ENCODE measurements around the gene ZNF469. TPM values are rescaled to one million over a fixed set of nuclear protein-coding genes. Genes with fewer than 3 reads are reported as not detected.

Gene ZNF469
- polyA plus RNA-seq, 1 donor from 2014 or later: not detected

DNA sequence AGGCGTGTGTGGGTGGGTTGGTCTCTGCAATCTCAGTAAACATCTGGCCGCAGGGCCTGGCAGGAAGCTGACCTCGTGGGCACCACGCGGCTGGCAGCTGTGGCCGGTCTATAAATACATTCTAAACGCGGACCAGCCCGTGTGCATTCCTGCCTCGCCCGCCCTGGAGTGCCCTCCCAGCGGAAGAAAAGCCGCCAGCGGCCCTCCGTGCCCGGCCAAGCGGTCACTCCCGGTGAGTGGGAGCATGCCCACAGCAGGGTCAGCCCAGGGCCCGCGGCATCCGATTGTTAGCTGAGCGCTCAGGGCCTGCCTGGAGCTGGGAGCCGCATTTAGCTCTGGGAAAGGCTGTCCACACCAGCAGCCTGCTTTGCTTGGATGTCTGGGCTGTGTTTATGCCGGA, 10.3 kb downstream of the ZNF469 start:
- no peak for TF ChIP-seq POLR2AphosphoS5 (IDR thresholded peaks at IDR 0.05)
- TF ChIP-seq, protein P1, sequence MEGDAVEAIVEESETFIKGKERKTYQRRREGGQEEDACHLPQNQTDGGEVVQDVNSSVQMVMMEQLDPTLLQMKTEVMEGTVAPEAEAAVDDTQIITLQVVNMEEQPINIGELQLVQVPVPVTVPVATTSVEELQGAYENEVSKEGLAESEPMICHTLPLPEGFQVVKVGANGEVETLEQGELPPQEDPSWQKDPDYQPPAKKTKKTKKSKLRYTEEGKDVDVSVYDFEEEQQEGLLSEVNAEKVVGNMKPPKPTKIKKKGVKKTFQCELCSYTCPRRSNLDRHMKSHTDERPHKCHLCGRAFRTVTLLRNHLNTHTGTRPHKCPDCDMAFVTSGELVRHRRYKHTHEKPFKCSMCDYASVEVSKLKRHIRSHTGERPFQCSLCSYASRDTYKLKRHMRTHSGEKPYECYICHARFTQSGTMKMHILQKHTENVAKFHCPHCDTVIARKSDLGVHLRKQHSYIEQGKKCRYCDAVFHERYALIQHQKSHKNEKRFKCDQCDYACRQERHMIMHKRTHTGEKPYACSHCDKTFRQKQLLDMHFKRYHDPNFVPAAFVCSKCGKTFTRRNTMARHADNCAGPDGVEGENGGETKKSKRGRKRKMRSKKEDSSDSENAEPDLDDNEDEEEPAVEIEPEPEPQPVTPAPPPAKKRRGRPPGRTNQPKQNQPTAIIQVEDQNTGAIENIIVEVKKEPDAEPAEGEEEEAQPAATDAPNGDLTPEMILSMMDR (IDR thresholded peaks at IDR 0.05; ENCODE audit: poor library complexity, severe bottlenecking): no peak
- no peak for TF ChIP-seq TAF1 (IDR thresholded peaks at IDR 0.05; ENCODE audit: low read depth)
- TF ChIP-seq EZH2 (IDR thresholded peaks at IDR 0.05; ENCODE audit: borderline replicate concordance, insufficient read depth, low read length, poor library complexity, severe bottlenecking): no peak
- no peak for TF ChIP-seq MXI1 (conservative IDR thresholded peaks at IDR 0.05; ENCODE audit: poor library complexity, severe bottlenecking)
- TF ChIP-seq SMC3 (conservative IDR thresholded peaks at IDR 0.05; ENCODE audit: poor library complexity): no peak
- TF ChIP-seq EP300 (conservative IDR thresholded peaks at IDR 0.05; ENCODE audit: poor library complexity, severe bottlenecking): no peak
- TF ChIP-seq, protein P2, sequence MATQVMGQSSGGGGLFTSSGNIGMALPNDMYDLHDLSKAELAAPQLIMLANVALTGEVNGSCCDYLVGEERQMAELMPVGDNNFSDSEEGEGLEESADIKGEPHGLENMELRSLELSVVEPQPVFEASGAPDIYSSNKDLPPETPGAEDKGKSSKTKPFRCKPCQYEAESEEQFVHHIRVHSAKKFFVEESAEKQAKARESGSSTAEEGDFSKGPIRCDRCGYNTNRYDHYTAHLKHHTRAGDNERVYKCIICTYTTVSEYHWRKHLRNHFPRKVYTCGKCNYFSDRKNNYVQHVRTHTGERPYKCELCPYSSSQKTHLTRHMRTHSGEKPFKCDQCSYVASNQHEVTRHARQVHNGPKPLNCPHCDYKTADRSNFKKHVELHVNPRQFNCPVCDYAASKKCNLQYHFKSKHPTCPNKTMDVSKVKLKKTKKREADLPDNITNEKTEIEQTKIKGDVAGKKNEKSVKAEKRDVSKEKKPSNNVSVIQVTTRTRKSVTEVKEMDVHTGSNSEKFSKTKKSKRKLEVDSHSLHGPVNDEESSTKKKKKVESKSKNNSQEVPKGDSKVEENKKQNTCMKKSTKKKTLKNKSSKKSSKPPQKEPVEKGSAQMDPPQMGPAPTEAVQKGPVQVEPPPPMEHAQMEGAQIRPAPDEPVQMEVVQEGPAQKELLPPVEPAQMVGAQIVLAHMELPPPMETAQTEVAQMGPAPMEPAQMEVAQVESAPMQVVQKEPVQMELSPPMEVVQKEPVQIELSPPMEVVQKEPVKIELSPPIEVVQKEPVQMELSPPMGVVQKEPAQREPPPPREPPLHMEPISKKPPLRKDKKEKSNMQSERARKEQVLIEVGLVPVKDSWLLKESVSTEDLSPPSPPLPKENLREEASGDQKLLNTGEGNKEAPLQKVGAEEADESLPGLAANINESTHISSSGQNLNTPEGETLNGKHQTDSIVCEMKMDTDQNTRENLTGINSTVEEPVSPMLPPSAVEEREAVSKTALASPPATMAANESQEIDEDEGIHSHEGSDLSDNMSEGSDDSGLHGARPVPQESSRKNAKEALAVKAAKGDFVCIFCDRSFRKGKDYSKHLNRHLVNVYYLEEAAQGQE (IDR thresholded peaks at IDR 0.05; ENCODE audit: borderline replicate concordance): no peak
- TF ChIP-seq RAD21 (conservative IDR thresholded peaks at IDR 0.05): no peak
- Histone ChIP-seq H4K20me1 (ENCODE audit: insufficient read depth) (no peaks in the 10 kb centered on the region), H3K79me2 (replicated peaks; ENCODE audit: insufficient read depth, low read length) (no peaks in the 10 kb centered on the region), H3K9me2 (ENCODE audit: insufficient read depth, low read length) (no peaks in the 10 kb centered on the region), H3K9ac (ENCODE audit: low read length) (no peak overlapping the region), H3F3A (ENCODE audit: insufficient read depth, low read length, poor library complexity, severe bottlenecking) (no peaks in the 10 kb centered on the region), H3K36me3 (ENCODE audit: insufficient read depth, low read length) (no peaks in the 10 kb centered on the region), H3K4me2 (ENCODE audit: low read length) (no peak overlapping the region), H2AFZ (ENCODE audit: low read depth, low read length) (no peak overlapping the region), H3K27me3 (ENCODE audit: insufficient read depth, low read depth, low read length) (no peaks in the 10 kb centered on the region), H3K4me3 (ENCODE audit: low read length) (no peak overlapping the region), H3K9me3 (ENCODE audit: low read length) (no peaks in the 10 kb centered on the region), H3K27ac (ENCODE audit: low read length) (no peak overlapping the region)

DNA sequence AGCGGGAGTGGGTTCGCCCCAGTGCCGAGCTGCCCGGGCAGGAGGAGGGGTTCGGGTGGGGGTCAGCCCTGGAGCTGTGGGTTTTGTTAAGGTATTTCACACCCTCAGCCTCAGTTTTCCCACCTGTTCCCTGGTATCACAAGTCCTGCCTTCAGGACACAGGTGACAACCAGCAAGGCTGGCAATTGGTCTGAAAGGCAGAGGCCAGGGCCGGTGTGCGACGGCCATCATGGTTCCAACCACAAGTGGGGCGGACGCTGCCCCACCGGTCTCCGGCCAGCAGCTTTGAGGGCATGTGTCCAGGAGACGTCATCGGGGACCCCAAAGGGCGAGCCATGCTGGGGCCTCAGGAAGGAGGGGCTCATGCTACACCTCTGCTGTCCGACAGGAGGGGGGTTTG, 10.8 kb downstream of the ZNF469 start:
- no peak overlapping the region for H3K4me3 ChIP-seq (ENCODE audit: low read length)
- no peaks in the 10 kb centered on the region for H3K36me3 ChIP-seq (ENCODE audit: insufficient read depth, low read length)
- no peaks in the 10 kb centered on the region for H3K9me3 ChIP-seq (ENCODE audit: low read length)
- H4K20me1 ChIP-seq (ENCODE audit: insufficient read depth): no peaks in the 10 kb centered on the region
- no peak overlapping the region for H3K9ac ChIP-seq (ENCODE audit: low read length)
- no peak overlapping the region for H2AFZ ChIP-seq (ENCODE audit: low read depth, low read length)
- H3K27me3 ChIP-seq (ENCODE audit: insufficient read depth, low read depth, low read length): no peaks in the 10 kb centered on the region
- H3K79me2 ChIP-seq (replicated peaks; ENCODE audit: insufficient read depth, low read length): no peaks in the 10 kb centered on the region
- no peaks in the 10 kb centered on the region for H3K9me2 ChIP-seq (ENCODE audit: insufficient read depth, low read length)
- TF ChIP-seq SMC3 (conservative IDR thresholded peaks at IDR 0.05; ENCODE audit: poor library complexity) (no peak), TAF1 (IDR thresholded peaks at IDR 0.05; ENCODE audit: low read depth) (no peak), RAD21 (conservative IDR thresholded peaks at IDR 0.05) (no peak), EZH2 (IDR thresholded peaks at IDR 0.05; ENCODE audit: borderline replicate concordance, insufficient read depth, low read length, poor library complexity, severe bottlenecking) (no peak), MXI1 (conservative IDR thresholded peaks at IDR 0.05; ENCODE audit: poor library complexity, severe bottlenecking) (no peak), POLR2AphosphoS5 (IDR thresholded peaks at IDR 0.05) (no peak), EP300 (conservative IDR thresholded peaks at IDR 0.05; ENCODE audit: poor library complexity, severe bottlenecking) (no peak)
- TF ChIP-seq, protein P1 (IDR thresholded peaks at IDR 0.05; ENCODE audit: poor library complexity, severe bottlenecking): no peak
- TF ChIP-seq, protein P2 (IDR thresholded peaks at IDR 0.05; ENCODE audit: borderline replicate concordance): no peak
- no peaks in the 10 kb centered on the region for H3F3A ChIP-seq (ENCODE audit: insufficient read depth, low read length, poor library complexity, severe bottlenecking)
- H3K27ac ChIP-seq (ENCODE audit: low read length): no peak overlapping the region
- no peak overlapping the region for H3K4me2 ChIP-seq (ENCODE audit: low read length)

All from neural cell (in vitro differentiated cells).